Gastroesophageal sphincter (tissue), 4 donors: Measurements from ENCODE around the gene GLRX5. TPM values are rescaled to one million over a fixed set of nuclear protein-coding genes. Genes with fewer than 3 reads are reported as not detected.
A peak's percentile ranks its signal among the peaks of the same experiment; 100 is the strongest.

Experiments used
- ATAC-seq: fragments of 150-250 bp; one replicate; pipeline ENCODE4 v1.9.1; 2016; ENCODE audit warnings: mild to moderate bottlenecking, moderate library complexity
- H3K27ac ChIP-seq, 4 donors: fragments of 200-600 bp; sonication (generic) in 3 of 4; 1 replicate in 3 of 4; 2 replicates in 1 of 4; pipeline ENCODE4 v1.5.1; 2016 to 2019
- H3K27me3 ChIP-seq: fragments of 200-600 bp; sonication (generic); one replicate; pipeline ENCODE4 v1.5.1; 2019
- H3K36me3 ChIP-seq, 2 donors: fragments of 200-600 bp; sonication (generic); one replicate each; pipeline ENCODE4 v1.5.1; 2019; ENCODE audit warnings: control low read depth in 1 of 2
- H3K4me1 ChIP-seq, 3 donors: fragments of 200-600 bp; sonication (generic); 1 replicate in 2 of 3; 2 replicates in 1 of 3; pipeline ENCODE4 v1.5.1; 2016 to 2019; ENCODE audit warnings: control low read depth in 2 of 3
- H3K4me3 ChIP-seq, 2 donors: fragments of 200-600 bp; sonication (generic); one replicate each; pipeline ENCODE4 v1.5.1; 2019; ENCODE audit warnings: mild to moderate bottlenecking in 1 of 2, moderate library complexity in 1 of 2
- H3K9me3 ChIP-seq, 3 donors: fragments of 200-600 bp; sonication (generic); one replicate each; pipeline ENCODE4 v1.5.1; 2017 to 2019; ENCODE audit warnings: control low read depth in 2 of 3
- EP300 ChIP-seq: sonication (generic); formaldehyde crosslinking; IDR thresholded peaks from one replicate; pipeline ENCODE4 v1.6.1; 2017; ENCODE audit warnings: antibody characterized with exemption, mild to moderate bottlenecking
- POLR2A ChIP-seq, 2 donors: fragments of 450-650 bp; IDR thresholded peaks; one replicate each; pipeline ENCODE4 v1.6.1; 2017; ENCODE audit warnings: antibody characterized with exemption in 2 of 2, mild to moderate bottlenecking in 2 of 2, moderate library complexity in 1 of 2
- POLR2AphosphoS5 ChIP-seq: sonication (generic); formaldehyde crosslinking; IDR thresholded peaks from one replicate; pipeline ENCODE4 v1.6.1; 2017; ENCODE audit warnings: antibody characterized with exemption
- WGBS, 2 donors: methylation state at CpG; one replicate each; pipeline ENCODE4 v1.1.5; 2018; ENCODE audit warnings: low coverage in 1 of 2; 5-methylcytosine and 5-hydroxymethylcytosine counted together
- total RNA-seq, 4 donors: library from RNA; depleted of rRNA; stranded (reverse); fragments of >200 nt; gene quantifications; one replicate each; pipeline ENCODE4 v1.1.0, GENCODE V29; 2016
- TF ChIP-seq, protein P1 (sequence below), 4 experiments: fragments of 200-600 bp in 2 of 4; fragments of 450-650 bp in 2 of 4; sonication (generic) in 1 of 4; IDR thresholded peaks; one replicate each; pipeline ENCODE4 v1.5.1; 2017 to 2019; ENCODE audit warnings: antibody characterized with exemption in 4 of 4, mild to moderate bottlenecking in 2 of 4, moderate library complexity in 2 of 4

The GLRX5 gene
- total RNA-seq, 4 donors from 2014 or later = 30.5 to 50.5 (median 33.3) TPM

DNA sequence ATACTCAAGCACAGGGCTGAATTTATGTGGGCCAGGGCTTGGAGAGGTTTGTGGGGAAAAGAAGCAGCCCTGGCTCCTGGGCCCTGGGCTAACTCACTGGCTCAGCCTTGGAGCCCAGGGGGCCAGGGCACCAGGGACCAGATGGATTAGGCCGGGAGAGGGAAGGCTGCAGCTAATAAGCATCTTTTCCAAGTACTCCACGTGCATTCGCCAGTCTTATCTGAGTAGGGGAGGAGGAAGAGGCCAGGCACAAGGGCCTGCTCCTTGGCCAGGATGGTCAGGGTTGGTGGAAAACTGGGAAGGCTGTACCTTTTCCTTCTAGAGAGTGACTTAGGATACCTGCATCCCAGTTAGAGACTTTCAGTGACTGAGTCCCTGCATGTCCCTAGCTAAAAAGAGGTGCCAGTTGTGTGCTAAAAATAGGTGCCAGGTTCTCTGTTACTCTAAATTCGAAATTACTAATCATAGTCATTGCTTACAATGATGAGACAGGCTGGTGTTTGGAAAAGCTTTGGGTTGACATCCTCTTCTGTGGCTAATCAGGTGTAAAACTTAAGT is 1.3 kb downstream of the GLRX5 start:
- peak overlapping the region in 1 of 4 donors; percentile 75 for H3K27ac ChIP-seq
- no peak for TF ChIP-seq POLR2AphosphoS5
- TF ChIP-seq, protein P1, sequence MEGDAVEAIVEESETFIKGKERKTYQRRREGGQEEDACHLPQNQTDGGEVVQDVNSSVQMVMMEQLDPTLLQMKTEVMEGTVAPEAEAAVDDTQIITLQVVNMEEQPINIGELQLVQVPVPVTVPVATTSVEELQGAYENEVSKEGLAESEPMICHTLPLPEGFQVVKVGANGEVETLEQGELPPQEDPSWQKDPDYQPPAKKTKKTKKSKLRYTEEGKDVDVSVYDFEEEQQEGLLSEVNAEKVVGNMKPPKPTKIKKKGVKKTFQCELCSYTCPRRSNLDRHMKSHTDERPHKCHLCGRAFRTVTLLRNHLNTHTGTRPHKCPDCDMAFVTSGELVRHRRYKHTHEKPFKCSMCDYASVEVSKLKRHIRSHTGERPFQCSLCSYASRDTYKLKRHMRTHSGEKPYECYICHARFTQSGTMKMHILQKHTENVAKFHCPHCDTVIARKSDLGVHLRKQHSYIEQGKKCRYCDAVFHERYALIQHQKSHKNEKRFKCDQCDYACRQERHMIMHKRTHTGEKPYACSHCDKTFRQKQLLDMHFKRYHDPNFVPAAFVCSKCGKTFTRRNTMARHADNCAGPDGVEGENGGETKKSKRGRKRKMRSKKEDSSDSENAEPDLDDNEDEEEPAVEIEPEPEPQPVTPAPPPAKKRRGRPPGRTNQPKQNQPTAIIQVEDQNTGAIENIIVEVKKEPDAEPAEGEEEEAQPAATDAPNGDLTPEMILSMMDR (IDR thresholded peaks at IDR 0.05) = no peak
- TF ChIP-seq POLR2A (IDR thresholded peaks at IDR 0.05) = no peak
- TF ChIP-seq EP300 = no peak
- no peak for ATAC-seq
- peaks cover 0 to under 1% of the 10 kb centered on the region in 2 donors for H3K36me3 ChIP-seq
- H3K4me3 ChIP-seq = peak overlapping the region; percentile 63 to 82
- H3K9me3 ChIP-seq = no peaks in the 10 kb centered on the region
- H3K27me3 ChIP-seq = no peaks in the 10 kb centered on the region
- 44% methylated on average over 1 of the region's 4 CpGs; no CpG with 5 or more reads in 1 of the 2 donors for WGBS, 2 donors
- peaks cover 0 to 57% (median 29%) of the 10 kb centered on the region in 3 donors for H3K4me1 ChIP-seq

DNA sequence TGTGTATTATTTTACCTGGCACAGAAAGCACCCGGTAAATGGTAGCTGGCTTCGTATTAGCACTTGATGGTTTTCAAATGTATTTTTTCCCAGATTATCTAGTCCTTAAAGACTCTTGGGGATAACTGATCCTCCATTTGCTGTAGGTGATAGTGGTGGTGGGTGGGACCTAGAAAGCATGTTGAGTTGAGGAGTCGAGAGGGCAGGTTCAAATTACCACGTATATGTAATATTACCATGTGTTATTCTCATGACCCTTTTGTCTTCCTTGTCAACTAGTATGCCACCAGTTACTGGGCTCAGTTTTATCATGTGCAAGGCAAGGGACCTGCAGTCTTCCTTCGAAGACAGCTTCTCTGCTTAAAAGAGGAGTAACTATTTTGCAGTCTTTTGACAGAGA is 1.8 kb downstream of the GLRX5 start:
- H3K36me3 ChIP-seq = no peaks in the 10 kb centered on the region
- no peak for ATAC-seq
- no peak overlapping the region for H3K4me3 ChIP-seq
- 61 to 83% methylated on average over 5 of the region's 5 CpGs for WGBS, 2 donors
- H3K4me1 ChIP-seq = peaks cover 0 to 52% (median 26%) of the 10 kb centered on the region in 3 donors
- no peaks in the 10 kb centered on the region for H3K9me3 ChIP-seq
- TF ChIP-seq, protein P1 (IDR thresholded peaks at IDR 0.05) = no peak
- no peak for TF ChIP-seq POLR2A (IDR thresholded peaks at IDR 0.05)
- TF ChIP-seq POLR2AphosphoS5 = no peak
- no peak for TF ChIP-seq EP300
- H3K27me3 ChIP-seq = no peaks in the 10 kb centered on the region
- no peak overlapping the region for H3K27ac ChIP-seq

DNA sequence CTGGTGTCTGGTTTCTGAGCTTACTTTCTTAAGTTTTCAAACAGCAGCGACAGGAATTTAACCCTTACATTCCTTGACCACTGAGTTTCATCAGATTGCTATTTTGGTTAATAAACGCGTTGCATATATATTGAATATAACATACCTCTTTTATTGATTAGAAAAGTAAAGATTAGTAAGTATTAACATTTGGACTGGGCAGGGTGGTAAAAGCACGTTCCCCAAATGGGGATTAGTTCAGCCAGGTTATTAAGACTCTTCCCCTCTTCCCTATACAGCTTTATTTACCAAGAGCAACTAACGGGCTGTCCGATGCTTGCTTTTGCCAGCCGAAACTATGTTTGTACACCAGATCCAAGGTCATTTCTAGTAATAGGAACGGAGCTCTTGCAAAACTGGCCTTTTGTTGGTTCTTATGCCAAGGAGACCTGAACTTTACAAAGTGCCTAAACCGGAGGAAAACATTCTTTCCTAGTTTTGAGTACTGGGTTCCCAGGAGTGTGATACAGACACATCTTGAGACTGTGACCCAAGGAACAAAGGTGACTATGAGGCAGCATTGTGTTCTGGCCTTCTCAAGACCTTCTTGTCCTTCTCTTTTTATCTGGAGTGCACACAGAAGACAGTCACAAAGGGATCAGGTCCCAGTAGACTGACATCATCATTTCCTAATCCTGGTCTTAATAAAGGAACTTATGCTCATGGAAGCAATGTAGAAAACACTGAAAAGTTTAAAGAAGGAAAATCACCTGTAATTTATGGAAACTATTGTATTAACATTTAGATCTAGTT is 2.6 kb downstream of the GLRX5 start:
- Histone ChIP-seq H3K27me3 (no peaks in the 10 kb centered on the region), H3K4me1 (peaks cover 0 to 44% (median 24%) of the 10 kb centered on the region in 3 donors), H3K9me3 (no peaks in the 10 kb centered on the region), H3K36me3 (no peaks in the 10 kb centered on the region), H3K4me3 (no peak overlapping the region), H3K27ac (no peak overlapping the region)
- no peak for ATAC-seq
- WGBS, 2 donors = 70 to 74% methylated on average over 9 of the region's 9 CpGs
- no peak for TF ChIP-seq POLR2AphosphoS5
- no peak for TF ChIP-seq POLR2A (IDR thresholded peaks at IDR 0.05)
- TF ChIP-seq EP300 = no peak
- TF ChIP-seq, protein P1 (IDR thresholded peaks at IDR 0.05) = no peak

DNA sequence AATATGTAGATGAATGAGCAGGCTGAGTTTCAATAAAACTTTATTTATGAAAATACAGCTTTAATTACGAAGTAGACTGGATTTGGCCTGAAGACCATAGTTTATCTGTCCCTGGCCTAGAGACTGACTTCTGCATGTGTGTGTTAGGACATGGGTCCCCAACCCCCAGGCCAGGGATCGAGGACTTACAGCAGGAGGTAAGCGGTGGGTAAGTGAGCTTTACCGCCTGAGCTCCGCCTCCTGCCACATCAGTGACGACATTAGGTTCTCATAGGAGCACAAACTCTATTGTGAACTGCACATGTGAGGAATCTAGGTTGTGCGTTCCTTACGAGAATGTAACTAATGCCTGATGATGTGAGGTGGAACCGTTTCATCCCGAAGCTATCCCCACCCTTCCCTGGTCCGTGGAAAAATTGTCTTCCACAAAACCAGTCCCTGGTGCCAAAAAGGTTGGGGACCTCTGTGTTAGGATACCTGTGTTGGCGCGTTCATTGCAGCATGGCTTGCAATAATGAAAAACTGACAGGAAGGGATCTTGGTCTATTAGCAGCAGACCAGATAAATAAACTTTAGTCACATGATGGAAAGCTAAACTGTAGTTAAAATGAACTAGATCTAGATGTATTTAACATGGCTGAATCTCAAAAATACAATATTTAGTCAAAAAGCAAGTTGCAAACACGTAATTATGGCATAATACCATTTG is 4.1 kb downstream of the GLRX5 start:
- TF ChIP-seq POLR2A (IDR thresholded peaks at IDR 0.05) (no peak), POLR2AphosphoS5 (no peak), EP300 (no peak)
- TF ChIP-seq, protein P1 (IDR thresholded peaks at IDR 0.05) = no peak
- Histone ChIP-seq H3K4me3 (no peak overlapping the region), H3K9me3 (no peaks in the 10 kb centered on the region), H3K27me3 (no peaks in the 10 kb centered on the region), H3K36me3 (peaks cover 0 to 3% of the 10 kb centered on the region in 2 donors), H3K4me1 (peaks cover 0 to 29% (median 12%) of the 10 kb centered on the region in 3 donors), H3K27ac (no peak overlapping the region)
- WGBS, 2 donors = 81 to 88% methylated on average over 6 to 10 of the region's 14 CpGs
- ATAC-seq = no peak
